HG03097 (cell line): ENCODE results near the gene DDX39A.
"Not testable (repeated sequence)": the region's sequence is repeated elsewhere in the genome, so short reads cannot be mapped to it uniquely, and the experiment has no call there.

Experiments used
- ATAC-seq: cut with Tn5 transposase; IDR thresholded peaks from one replicate; pipeline ENCODE4 v1.9.1; 2021; ENCODE audit not compliant: unreplicated experiment, low FRiP score

The DDX39A gene

DNA sequence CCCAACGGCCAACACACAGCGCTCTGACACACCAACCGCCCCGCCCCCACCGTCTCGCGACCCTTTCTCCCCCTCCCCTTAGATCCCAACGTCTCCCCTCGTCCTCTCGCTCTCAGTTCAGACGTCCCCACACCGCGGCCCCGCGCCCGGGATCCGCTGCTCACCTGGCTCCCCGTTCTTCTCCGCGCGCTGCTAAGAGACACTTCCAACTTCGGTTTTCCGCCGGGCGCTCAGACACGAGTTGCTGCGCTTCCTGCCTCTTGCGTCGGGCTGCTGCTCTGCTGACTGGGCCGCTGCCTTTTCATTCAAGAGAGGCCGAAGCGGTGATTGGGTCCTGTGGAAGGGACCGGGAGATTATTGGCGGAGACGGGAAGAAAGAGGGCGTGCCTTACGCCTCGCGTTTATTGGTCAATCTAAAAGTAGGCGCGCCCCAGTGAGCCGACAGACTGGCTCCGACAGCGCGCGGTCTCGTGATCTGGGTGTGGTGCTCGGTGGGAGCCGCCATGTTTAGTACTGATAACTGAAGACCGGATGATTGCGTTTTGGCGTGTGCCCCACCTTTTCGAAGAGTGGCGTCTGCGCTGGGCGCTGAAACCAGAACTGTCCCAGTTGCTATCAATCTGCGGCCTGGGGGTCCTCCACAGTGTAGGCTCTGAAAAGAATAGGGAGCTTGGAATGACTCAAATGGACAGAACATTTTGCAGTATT is at the start of gene DDX39A:
Gene DDX39A (minus strand): TSS at position 236 of the 708 bp plus-strand sequence. CDS start 6,121 bp downstream, outside the sequence.
- peak; percentile 89 for ATAC-seq

DNA sequence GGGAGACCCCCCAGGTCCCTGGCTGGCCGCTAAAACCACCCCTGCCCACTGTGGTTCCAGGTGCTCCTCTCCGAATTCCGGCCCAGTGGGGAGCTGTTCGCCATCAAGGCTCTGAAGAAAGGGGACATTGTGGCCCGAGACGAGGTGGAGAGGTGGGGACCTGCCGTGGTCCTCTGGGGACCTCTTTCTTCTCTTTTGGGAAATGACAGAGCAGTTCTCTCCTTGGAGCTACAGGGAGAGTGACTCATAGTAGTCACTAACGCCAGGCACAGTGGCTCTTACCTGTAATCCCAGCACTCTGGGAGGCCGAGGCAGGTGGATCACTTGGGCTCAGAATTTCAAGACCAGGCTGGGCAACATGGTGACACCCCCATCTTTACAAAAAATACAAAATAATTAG is 48.7 kb upstream of the DDX39A start:
- ATAC-seq: no peak

DNA sequence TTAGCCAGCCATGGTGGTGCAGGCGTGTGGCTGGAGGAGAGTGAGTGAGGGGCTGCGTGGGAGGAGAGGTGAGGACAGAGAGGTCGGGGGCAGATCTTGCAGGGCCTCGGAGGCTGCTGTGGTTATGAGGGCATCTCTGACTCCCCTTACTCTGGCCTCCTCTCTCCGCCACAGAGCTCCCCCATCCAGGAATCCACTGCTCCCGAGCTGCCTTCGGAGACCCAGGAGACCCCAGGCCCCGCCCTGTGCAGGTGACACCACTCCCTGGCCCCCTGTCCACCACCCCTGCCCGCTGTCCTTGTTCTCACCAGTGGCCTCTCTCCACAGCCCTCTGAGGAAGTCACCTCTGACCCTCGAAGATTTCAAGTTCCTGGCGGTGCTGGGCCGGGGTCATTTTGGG is 48.2 kb upstream of the DDX39A start:
- ATAC-seq: no peak

DNA sequence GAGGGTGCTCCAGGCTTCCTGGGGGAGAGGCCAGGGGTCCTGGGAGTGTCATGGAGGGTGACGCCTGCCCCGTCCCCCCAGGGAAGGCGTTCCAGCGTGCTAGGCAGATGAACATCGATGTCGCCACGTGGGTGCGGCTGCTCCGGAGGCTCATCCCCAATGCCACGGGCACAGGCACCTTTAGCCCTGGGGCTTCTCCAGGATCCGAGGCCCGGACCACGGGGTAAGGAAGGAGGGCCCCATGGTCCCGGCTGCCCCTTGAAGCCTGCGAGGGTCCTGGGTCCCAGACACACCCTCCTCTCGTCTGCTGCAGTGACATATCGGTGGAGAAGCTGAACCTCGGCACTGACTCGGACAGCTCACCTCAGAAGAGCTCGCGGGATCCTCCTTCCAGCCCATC is 44.6 kb upstream of the DDX39A start:
- no peak for ATAC-seq

DNA sequence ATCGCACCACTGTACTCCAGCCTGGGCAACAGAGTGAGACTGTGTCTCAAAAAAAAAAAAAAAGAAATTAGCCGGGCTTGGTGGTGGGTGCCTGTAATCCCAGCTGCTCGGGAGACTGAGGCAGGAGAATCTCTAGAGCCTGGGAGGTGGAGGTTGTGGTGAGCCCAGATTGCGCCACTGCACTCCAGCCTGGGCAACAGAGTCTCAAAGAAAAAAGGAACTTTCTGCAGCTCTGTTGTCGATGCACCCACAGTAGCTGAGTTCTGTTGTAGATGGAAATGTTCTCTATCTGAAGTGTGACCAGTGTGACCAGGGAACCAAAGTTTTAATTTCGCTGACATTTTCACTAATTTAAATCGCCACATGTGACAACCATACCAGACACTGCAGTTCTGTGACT is 43.3 kb upstream of the DDX39A start:
- ATAC-seq: not testable (repeated sequence)

DNA sequence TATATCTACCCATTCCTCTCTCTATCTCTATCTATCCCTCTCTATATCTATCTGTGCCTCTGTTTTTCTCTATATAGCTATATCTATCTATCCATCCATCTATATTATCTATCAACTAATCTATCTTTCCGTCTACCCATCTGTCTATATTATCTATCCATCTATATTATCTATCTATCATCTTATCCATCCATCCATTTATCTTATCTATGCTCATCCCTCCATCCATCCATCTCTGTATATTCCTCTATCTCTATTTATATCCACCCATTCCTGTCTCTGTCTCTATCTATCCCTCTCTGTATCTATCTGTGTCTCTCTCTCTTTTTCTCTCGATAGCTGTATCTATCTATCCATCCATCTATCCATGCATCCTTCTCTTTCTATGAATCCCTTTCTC is 41.8 kb upstream of the DDX39A start:
- ATAC-seq: no peak

DNA sequence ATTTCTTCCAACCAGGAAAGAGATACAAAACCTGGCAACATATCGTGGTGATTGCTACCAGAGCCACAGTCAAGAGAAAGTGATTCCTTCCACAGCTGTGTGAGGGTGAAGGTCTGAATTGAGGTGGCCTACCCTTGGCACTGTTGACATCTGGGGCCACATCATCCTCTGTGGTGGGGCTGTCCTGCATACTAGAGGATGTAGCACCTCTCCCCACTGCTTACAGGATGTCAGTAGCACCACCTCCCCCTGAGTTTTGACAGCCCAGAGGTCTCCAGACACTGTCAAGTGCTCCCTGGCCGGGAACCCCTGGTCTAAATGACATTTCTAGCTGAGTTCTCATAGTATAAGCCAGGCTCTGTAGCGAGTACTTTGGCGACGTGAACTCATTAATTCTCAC is 40.6 kb upstream of the DDX39A start:
- ATAC-seq: no peak

DNA sequence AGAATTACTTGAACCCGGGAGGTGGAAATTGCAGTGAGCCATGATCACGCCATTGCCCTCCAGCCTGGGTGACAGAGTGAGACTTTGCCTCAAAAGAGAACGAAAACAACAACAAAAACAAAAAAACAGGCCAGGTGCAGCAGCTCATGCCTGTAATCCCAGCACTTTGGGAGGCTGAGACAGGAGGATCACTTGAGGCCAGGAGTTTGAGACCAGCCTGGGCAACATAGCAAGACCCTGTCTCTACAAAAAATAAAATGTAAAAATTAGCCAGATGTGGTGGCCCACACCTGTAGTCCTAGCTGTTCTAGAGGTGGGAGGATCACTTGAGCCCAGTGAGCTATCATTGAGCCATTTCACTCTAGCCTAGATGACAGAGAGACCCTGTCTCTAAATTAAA is 33.2 kb upstream of the DDX39A start:
- ATAC-seq: not testable (repeated sequence)

DNA sequence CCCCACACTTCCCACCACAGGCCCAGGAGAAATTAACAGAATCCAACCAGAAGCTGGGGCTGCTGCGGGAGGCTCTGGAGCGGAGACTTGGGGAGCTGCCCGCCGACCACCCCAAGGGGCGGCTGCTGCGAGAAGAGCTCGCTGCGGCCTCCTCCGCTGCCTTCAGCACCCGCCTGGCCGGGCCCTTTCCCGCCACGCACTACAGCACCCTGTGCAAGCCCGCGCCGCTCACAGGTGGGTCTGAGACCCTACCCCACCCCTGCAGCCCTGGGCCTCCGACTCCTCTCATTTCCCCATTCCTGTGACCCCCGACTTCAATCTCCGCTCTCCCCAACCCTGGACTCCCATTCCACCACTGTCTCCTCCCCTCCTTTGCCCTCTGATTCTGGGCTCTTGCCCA is 31.7 kb upstream of the DDX39A start:
- no peak for ATAC-seq

DNA sequence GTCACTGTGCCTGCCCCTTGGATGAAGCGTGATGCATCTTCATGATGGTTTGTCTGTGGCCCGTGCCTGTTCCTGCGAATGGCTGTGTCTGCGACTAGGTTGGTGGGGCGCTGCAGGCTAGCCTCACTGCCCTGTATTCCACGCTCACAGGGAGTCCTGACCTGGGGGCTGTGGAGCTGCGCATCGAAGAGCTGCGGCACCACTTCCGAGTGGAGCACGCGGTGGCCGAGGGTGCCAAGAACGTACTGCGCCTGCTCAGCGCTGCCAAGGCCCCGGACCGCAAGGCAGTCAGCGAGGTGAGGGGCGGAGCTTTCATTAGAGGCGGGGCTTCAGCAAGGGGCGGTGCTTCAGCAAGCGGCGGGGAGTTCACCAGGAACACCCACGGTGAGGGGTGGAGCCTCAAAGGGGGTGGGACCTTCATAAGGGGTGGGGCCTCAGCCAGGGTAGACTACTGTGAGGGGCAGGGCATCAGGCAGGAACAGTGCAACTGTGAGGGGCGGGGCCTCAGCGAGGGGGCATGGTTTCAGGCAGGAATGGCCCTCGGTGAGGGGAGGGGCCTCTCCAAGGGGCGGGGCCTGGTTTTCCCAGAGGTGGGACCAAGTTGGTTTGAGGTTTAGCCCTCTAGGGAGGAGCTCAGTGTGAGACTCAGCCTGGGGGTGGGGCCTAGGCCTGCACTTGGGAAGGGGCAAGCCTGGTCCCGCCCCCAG is 31.2 kb upstream of the DDX39A start:
- ATAC-seq: no peak

DNA sequence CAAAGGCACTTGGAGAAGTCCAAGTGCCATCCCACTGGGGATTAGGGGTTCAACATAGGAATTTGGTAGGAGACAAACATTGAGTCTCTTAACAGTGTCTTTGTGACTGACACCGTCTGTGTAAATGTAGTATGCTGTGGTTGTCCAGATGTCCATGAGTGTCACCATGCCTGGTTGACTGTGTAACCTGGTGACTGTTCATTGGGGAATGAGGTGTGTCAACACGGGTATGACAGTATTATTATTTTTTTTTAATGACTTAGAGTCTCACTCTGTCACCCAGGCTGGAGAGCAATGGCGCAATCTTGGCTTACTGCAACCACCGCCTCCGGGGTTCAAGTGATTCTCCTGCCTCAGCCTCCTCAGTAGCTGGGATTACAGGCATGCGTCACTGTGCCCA is 30.2 kb upstream of the DDX39A start:
- ATAC-seq: no peak

DNA sequence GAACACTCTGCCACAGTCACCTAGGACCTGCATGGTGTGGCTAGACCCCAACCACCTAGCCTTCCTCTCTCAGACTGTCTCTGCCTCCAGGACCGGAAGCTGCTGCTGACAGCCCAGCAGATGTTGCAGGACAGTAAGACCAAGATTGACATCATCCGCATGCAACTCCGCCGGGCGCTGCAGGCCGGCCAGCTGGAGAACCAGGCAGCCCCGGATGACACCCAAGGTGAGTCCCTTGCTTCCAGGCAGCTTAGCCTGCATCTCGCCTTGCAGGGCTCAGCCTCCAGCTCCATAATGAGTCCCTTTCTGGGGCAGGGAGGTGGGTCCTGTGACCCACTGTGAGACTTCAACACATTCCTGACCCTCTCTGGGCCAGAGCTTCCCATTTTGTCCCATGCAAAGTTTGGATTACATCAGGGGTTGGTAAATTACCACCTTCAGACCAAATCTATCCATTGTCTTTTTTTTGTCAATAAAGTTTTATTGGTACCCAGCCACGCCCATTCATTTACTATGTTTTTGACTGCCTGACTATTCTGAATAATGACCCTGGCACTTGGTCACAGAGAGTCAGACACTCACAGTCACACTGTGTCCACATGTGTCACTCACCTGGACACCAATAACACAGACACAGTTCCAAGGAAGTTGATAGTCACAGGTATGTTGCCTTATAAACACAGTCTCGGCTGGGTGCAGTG is 27.3 kb upstream of the DDX39A start:
- no peak for ATAC-seq

DNA sequence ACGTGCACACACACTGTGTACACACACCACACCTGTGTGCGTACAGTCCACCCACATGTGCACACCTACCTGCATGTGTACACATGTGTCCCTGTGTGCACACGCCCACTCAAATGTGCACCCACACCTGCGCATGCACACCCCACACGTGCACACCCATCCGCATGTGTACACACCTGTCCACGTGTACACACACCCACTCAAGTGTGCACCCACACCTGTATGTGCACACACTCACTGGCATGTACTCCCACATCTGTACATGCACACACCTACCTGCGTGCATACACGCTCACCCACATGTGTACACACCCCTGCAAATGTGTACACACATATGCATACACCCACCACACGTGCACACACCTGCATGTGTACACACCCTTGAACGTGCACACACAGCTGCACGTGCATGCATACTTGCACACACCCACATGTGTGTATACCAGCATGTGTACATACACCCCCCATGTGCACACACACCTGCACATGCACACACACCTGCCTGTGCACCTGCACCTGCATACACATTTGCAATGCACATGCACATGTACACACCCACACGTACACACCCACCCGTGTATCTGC is 24.6 kb upstream of the DDX39A start:
- ATAC-seq: no peak

DNA sequence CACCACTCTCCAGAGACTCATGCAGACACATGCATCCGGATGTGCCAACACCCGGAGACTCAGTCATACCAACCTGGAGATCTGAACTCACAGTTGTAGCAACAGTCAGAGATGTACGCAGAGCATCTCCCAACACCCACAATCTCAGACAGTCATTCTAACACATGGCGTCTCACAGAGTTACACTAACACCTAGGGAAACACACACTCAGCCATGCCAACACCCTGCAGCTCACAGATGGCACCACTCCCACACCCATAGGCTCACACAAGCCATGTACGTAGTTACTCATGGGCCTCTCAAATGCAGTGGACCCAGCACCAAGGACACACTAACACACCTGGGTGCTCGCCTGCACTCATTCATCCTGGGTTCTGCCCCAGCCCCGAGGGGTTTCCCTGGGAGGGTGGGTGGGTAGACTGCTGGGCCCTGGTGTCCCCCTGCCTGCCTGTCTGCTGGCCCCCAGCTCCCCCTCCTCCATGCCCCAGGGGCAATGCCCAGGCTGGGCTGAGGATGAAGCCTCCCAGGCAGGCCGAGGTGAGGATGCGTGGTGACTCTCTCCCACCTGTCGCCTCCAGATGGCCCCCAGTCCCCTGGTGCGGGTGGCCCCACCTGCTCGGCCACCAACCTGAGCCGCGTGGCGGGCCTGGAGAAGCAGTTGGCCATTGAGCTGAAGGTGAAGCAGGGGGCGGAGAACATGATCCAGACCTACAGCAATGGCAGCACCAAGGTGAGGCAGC is 23.9 kb upstream of the DDX39A start:
- no peak for ATAC-seq

DNA sequence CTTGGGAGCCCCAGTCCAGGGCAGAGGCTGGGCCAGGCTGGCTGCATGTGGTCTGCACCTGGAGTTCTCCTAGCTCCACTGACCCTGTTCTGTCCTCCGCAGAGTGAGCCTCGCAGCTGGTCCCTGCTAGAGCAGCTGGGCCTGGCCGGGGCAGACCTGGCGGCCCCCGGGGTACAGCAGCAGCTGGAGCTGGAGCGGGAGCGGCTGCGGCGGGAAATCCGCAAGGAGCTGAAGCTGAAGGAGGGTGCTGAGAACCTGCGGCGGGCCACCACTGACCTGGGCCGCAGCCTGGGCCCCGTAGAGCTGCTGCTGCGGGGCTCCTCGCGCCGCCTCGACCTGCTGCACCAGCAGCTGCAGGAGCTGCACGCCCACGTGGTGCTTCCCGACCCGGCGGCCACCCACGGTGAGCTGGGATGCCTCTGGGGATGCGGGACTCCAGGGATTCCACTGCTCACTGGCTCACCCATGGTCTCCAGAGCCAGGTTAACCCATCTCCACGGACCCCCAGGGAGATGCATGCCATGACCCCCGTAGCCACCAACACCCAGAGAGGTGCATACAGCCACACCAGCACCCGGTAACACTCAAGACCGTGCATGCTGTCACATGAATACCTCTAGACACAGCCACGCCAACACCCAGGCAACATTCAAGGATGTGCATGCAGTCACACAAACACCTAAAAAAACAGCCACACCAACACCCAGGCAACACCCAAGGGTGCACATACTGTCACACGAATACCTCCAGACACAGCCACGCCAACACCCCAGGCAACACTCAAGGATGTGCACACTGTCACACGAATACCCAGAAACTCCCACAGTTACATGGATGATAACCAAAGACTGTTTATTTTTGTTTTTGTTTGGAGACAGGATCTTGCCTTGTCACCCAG is 22.1 kb upstream of the DDX39A start:
- no peak for ATAC-seq

DNA sequence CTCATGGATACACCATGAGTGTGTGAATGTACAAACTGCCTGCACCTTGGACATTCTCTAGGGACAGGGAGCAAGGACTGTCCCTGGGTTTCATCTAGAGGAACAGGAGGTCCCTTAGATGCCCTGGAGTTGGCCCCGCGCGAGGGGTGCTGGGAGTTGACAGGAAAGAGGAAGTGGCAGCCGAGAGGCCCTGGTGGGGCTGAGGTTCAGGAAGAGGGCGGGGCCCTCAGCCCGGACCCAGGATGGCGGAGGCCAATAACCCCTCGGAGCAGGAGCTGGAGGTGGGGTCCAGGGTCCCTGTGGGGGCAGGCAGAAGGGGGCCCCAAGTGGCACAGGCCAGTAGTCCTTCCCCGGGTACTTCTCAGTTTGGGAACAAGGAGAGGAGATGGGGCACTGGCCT is 20.9 kb upstream of the DDX39A start:
- ATAC-seq: no peak

DNA sequence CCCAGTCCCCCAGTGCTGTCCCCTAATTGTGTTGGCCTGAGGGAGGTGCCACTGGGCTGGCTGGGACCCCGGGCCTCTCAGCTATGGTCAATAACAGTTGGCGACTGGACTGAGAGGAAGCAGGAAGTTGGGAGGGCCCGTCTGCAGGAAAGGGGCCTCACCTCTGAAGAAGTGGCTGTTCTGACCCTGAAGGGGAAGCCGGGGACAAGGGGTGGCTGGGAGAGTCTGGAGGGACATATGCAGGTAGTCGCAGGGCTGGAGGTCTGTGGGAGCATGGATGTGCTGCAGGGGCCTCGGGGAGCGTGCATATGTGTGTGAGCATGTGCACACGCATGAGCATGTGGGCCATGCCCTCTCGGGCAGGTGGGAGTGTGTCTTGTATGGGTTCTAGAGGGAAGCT is 19.9 kb upstream of the DDX39A start:
- ATAC-seq: no peak

DNA sequence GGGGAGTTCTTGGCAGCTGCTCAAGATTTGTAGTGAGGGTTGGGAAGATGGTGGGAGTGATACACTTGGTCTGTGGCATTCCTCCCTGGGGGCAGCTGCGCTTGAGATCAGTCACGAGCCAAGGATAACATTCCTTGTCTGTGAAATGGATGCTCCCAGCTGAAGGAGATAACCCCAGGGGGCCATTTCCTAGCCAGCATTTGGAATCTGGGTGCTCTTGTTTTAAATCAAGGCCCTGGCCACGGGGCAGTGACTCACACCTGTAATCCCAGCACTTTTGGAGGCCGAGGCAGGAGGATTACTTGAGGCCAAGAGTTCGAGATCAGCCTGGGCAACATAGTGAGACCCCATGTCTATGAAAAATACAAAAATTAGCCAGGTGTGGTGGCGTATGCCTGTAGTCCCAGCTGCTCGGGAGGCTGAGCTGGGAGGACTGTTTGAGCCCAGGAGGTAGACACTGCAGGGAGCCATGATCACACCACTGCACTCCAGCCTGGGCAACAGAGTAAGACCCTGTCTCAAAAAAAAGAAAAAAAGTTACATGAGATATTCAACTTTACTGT is 18.5 kb upstream of the DDX39A start:
- no peak for ATAC-seq

DNA sequence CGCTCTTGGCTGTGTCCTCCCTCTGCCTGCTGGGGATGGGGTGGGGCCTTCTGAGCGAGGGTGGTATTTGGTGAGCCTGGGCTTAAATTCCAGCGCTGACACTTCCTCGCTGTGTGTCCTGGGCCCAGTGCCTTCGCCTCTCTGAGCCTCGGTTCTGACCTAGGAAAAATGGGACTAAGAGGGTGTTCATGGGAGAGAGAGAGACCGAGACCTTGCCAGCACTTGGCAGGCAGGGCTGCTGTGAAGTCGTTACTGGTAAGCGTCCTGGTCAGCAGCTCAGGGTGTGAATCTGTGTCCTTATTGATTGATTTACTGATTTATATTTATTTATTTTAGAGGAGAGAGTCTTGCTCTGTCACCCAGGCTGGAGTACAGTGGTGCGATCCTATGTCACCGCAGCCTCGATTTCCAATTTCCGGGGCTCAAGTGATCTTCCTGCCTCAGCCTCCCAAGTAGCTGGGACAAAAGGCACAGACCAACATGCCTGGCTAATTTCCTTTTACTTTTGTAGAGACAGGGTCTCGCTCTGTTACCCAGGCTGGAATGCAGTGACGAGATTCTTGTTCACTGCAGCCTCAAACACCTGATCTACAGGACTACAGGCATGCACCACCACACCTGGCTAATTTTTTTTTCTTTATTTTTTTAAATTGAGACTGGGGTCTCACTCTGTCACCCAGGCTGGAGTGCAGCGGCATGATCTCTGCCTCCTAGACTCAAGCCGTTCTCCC is 16.3 kb upstream of the DDX39A start:
- no peak for ATAC-seq
